Fibroblast of mammary gland (primary cell): Measurements from ENCODE around the gene ARHGAP26.

Experiments
- DNase-seq: peaks from one replicate; pipeline ENCODE4 v3.0.0-alpha.2; 2010; ENCODE audit warnings: low read depth
- H3K4me3 ChIP-seq: 2 replicates; pipeline ENCODE4 v1.5.1; 2011; ENCODE audit warnings: low read depth, mild to moderate bottlenecking, low read length, moderate library complexity; ENCODE audit not compliant: control insufficient read depth
- CTCF ChIP-seq: conservative IDR thresholded peaks from 2 replicates; pipeline ENCODE4 v1.5.1; 2011; ENCODE audit warnings: low read depth, low read length, inconsistent platforms; ENCODE audit not compliant: control insufficient read depth, insufficient read depth

Gene ARHGAP26

GRCh38 chr5:143274952-143275351, 504.8 kb downstream of the ARHGAP26 start:
- no peak for DNase-seq
- H3K4me3 ChIP-seq, result no peak overlapping the region
- TF ChIP-seq CTCF, result no peak

- no peak for DNase-seq
- no peak overlapping the region for H3K4me3 ChIP-seq
- no peak for TF ChIP-seq CTCF
These were observed 505.6 kb downstream of the ARHGAP26 start for GRCh38 chr5:143275512-143276363.

GRCh38 chr5:143277536-143277935, 507.4 kb downstream of the ARHGAP26 start:
- no peak for DNase-seq
- no peak overlapping the region for H3K4me3 ChIP-seq
- no peak for TF ChIP-seq CTCF
